ENCODE results near the gene JAZF1.

The JAZF1 gene

GRCh38 chr7:27970350-27970749, 210.2 kb downstream of the JAZF1 start:
- Mint-ChIP-seq H3K9me3 (no peaks in the 10 kb centered on the region), H3K36me3 (no peaks in the 10 kb centered on the region), H3K4me1 (peaks cover 67% of the 10 kb centered on the region), H3K4me3 (no peak overlapping the region), H3K27ac (no peak overlapping the region)
- no peak for DNase-seq (ENCODE audit: low spot score in 2 of 2)
- ATAC-seq: peak; percentile 52

GRCh38 chr7:27969346-27969745, 211.2 kb downstream of the JAZF1 start:
- no peaks in the 10 kb centered on the region for H3K36me3 Mint-ChIP-seq

GRCh38 chr7:27967639-27968038, 213.0 kb downstream of the JAZF1 start:
- peak overlapping the region; percentile 29 for H3K27ac Mint-ChIP-seq
- no peak overlapping the region for H3K4me3 Mint-ChIP-seq
- H3K9me3 Mint-ChIP-seq: no peaks in the 10 kb centered on the region
- no peak for DNase-seq (ENCODE audit: low spot score in 2 of 2)
- peaks cover 51% of the 10 kb centered on the region for H3K4me1 Mint-ChIP-seq
- peak; percentile 74 for ATAC-seq
- no peaks in the 10 kb centered on the region for H3K36me3 Mint-ChIP-seq

More at GRCh38 chr7:27969346-27969745, 211.2 kb downstream of the JAZF1 start:
- DNase-seq (ENCODE audit: low spot score in 2 of 2) (no peak), ATAC-seq (no peak)
- H3K27ac Mint-ChIP-seq: peak overlapping the region; percentile 50
- H3K4me1 Mint-ChIP-seq: peaks cover 63% of the 10 kb centered on the region
- no peak overlapping the region for H3K4me3 Mint-ChIP-seq
- H3K9me3 Mint-ChIP-seq: no peaks in the 10 kb centered on the region

GRCh38 chr7:27966219-27966780, 214.3 kb downstream of the JAZF1 start:
- no peak overlapping the region for H3K27ac Mint-ChIP-seq
- H3K4me1 Mint-ChIP-seq: peaks cover 45% of the 10 kb centered on the region
- ATAC-seq (no peak), DNase-seq (ENCODE audit: low spot score in 2 of 2) (no peak)
- H3K9me3 Mint-ChIP-seq: no peaks in the 10 kb centered on the region
- H3K36me3 Mint-ChIP-seq: no peaks in the 10 kb centered on the region
- no peak overlapping the region for H3K4me3 Mint-ChIP-seq

GRCh38 chr7:27965650-27966049, 214.9 kb downstream of the JAZF1 start:
- no peaks in the 10 kb centered on the region for H3K9me3 Mint-ChIP-seq
- ATAC-seq (no peak), DNase-seq (ENCODE audit: low spot score in 2 of 2) (no peak)
- H3K4me3 Mint-ChIP-seq: no peak overlapping the region
- no peaks in the 10 kb centered on the region for H3K36me3 Mint-ChIP-seq
- peaks cover 42% of the 10 kb centered on the region for H3K4me1 Mint-ChIP-seq
- no peak overlapping the region for H3K27ac Mint-ChIP-seq

- Mint-ChIP-seq H3K27ac (no peak overlapping the region), H3K4me3 (no peak overlapping the region), H3K36me3 (no peaks in the 10 kb centered on the region), H3K9me3 (no peaks in the 10 kb centered on the region), H3K4me1 (peaks cover 39% of the 10 kb centered on the region)
- ATAC-seq (no peak), DNase-seq (ENCODE audit: low spot score in 2 of 2) (no peak)
Observed at GRCh38 chr7:27964820-27965219, 215.8 kb downstream of the JAZF1 start.

GRCh38 chr7:27963056-27963455, 217.5 kb downstream of the JAZF1 start:
- ATAC-seq (no peak), DNase-seq (ENCODE audit: low spot score in 2 of 2) (no peak)
- H3K9me3 Mint-ChIP-seq: no peaks in the 10 kb centered on the region
- no peak overlapping the region for H3K4me3 Mint-ChIP-seq
- peaks cover 31% of the 10 kb centered on the region for H3K4me1 Mint-ChIP-seq
- H3K36me3 Mint-ChIP-seq: no peaks in the 10 kb centered on the region
- H3K27ac Mint-ChIP-seq: no peak overlapping the region

- H3K4me1 Mint-ChIP-seq: peaks cover 26% of the 10 kb centered on the region
- no peak for ATAC-seq
- H3K4me3 Mint-ChIP-seq: no peak overlapping the region
- DNase-seq (ENCODE audit: low spot score in 2 of 2): no peak
- no peaks in the 10 kb centered on the region for H3K36me3 Mint-ChIP-seq
- no peaks in the 10 kb centered on the region for H3K9me3 Mint-ChIP-seq
- H3K27ac Mint-ChIP-seq: no peak overlapping the region
Observed at GRCh38 chr7:27962273-27962672, 218.3 kb downstream of the JAZF1 start.

GRCh38 chr7:27961255-27961654, 219.3 kb downstream of the JAZF1 start:
- DNase-seq (ENCODE audit: low spot score in 2 of 2) (no peak), ATAC-seq (peak; percentile 60)
- Mint-ChIP-seq H3K27ac (no peak overlapping the region), H3K4me1 (peaks cover 23% of the 10 kb centered on the region), H3K9me3 (no peaks in the 10 kb centered on the region), H3K4me3 (no peak overlapping the region), H3K36me3 (no peaks in the 10 kb centered on the region)

- no peaks in the 10 kb centered on the region for H3K9me3 Mint-ChIP-seq
- peaks cover 16% of the 10 kb centered on the region for H3K4me1 Mint-ChIP-seq
- ATAC-seq: no peak
- no peak overlapping the region for H3K27ac Mint-ChIP-seq
- no peaks in the 10 kb centered on the region for H3K36me3 Mint-ChIP-seq
- DNase-seq (ENCODE audit: low spot score in 2 of 2): no peak
- H3K4me3 Mint-ChIP-seq: no peak overlapping the region
Observed at GRCh38 chr7:27960415-27960814, 220.2 kb downstream of the JAZF1 start.

- Mint-ChIP-seq H3K9me3 (no peaks in the 10 kb centered on the region), H3K4me3 (no peak overlapping the region), H3K27ac (no peak overlapping the region), H3K36me3 (no peaks in the 10 kb centered on the region), H3K4me1 (peaks cover 16% of the 10 kb centered on the region)
- ATAC-seq (no peak), DNase-seq (ENCODE audit: low spot score in 2 of 2) (no peak)
Observed at GRCh38 chr7:27958933-27959548, 221.6 kb downstream of the JAZF1 start.

GRCh38 chr7:27955596-27955995, 225.0 kb downstream of the JAZF1 start:
- H3K36me3 Mint-ChIP-seq: no peaks in the 10 kb centered on the region
- no peak overlapping the region for H3K27ac Mint-ChIP-seq

GRCh38 chr7:27955011-27955410, 225.6 kb downstream of the JAZF1 start:
- no peak for DNase-seq (ENCODE audit: low spot score in 2 of 2)
- ATAC-seq: no peak
- Mint-ChIP-seq H3K9me3 (no peaks in the 10 kb centered on the region), H3K4me3 (no peak overlapping the region), H3K36me3 (no peaks in the 10 kb centered on the region), H3K27ac (no peak overlapping the region), H3K4me1 (peaks cover 11% of the 10 kb centered on the region)

More at GRCh38 chr7:27955596-27955995, 225.0 kb downstream of the JAZF1 start:
- DNase-seq (ENCODE audit: low spot score in 2 of 2) (no peak), ATAC-seq (no peak)
- H3K4me3 Mint-ChIP-seq: no peak overlapping the region
- H3K9me3 Mint-ChIP-seq: no peaks in the 10 kb centered on the region
- H3K4me1 Mint-ChIP-seq: peaks cover 10% of the 10 kb centered on the region

- Mint-ChIP-seq H3K27ac (no peak overlapping the region), H3K4me3 (no peak overlapping the region), H3K36me3 (no peaks in the 10 kb centered on the region), H3K4me1 (peaks cover 15% of the 10 kb centered on the region), H3K9me3 (no peaks in the 10 kb centered on the region)
- DNase-seq (ENCODE audit: low spot score in 2 of 2) (no peak), ATAC-seq (no peak)
Observed at GRCh38 chr7:27953777-27954176, 226.8 kb downstream of the JAZF1 start.

- H3K27ac Mint-ChIP-seq: no peak overlapping the region
- no peak for ATAC-seq
- H3K4me1 Mint-ChIP-seq: peaks cover 15% of the 10 kb centered on the region
- H3K4me3 Mint-ChIP-seq: no peak overlapping the region
- H3K9me3 Mint-ChIP-seq: no peaks in the 10 kb centered on the region
- DNase-seq (ENCODE audit: low spot score in 2 of 2): no peak
- no peaks in the 10 kb centered on the region for H3K36me3 Mint-ChIP-seq
Observed at GRCh38 chr7:27953361-27953760, 227.2 kb downstream of the JAZF1 start.

GRCh38 chr7:27952456-27953285, 227.9 kb downstream of the JAZF1 start:
- Mint-ChIP-seq H3K9me3 (no peaks in the 10 kb centered on the region), H3K27ac (no peak overlapping the region), H3K36me3 (no peaks in the 10 kb centered on the region), H3K4me3 (no peak overlapping the region), H3K4me1 (peaks cover 18% of the 10 kb centered on the region)
- ATAC-seq (no peak), DNase-seq (ENCODE audit: low spot score in 2 of 2) (no peak)
